Left lung (tissue), 10 donors: ENCODE measurements around the gene ENTREP1. TPM values are rescaled to one million over a fixed set of nuclear protein-coding genes. Genes with fewer than 3 reads are reported as not detected.

ENCODE experiments used
- ATAC-seq: fragments of 200-7000 bp; cut with Tn5 transposase; one replicate; pipeline ENCODE4 v1.9.1; 2020; ENCODE audit warnings: moderate library complexity
- DNase-seq, 4 donors: peaks; one replicate each; pipeline ENCODE4 v3.0.0-alpha.2; 2013 to 2020
- H3K27ac ChIP-seq, 2 donors: fragments of 200-600 bp; sonication (generic) in 1 of 2; one replicate each; pipeline versions ENCODE4 v1.5.0 to v1.8.0; 2020 to 2021
- H3K27me3 ChIP-seq, 2 donors: fragments of 200-600 bp; sonication (generic) in 1 of 2; one replicate each; pipeline versions ENCODE4 v1.5.0 to v1.8.0; 2020 to 2021
- H3K36me3 ChIP-seq, 2 donors: fragments of 200-600 bp; sonication (generic) in 1 of 2; one replicate each; pipeline versions ENCODE4 v1.5.0 to v1.8.0; 2020 to 2021
- H3K4me1 ChIP-seq, 2 donors: fragments of 200-600 bp; one replicate each; pipeline ENCODE4 v1.8.0; 2021
- H3K4me3 ChIP-seq, 2 donors: fragments of 200-600 bp; sonication (generic) in 1 of 2; one replicate each; pipeline versions ENCODE4 v1.5.0 to v1.8.0; 2020 to 2021; ENCODE audit warnings: mild to moderate bottlenecking in 1 of 2
- H3K9me3 ChIP-seq, 2 donors: fragments of 200-600 bp; sonication (generic) in 1 of 2; one replicate each; pipeline versions ENCODE4 v1.5.0 to v1.8.0; 2020 to 2021
- intact Hi-C, 2 donors: fragments of 100-400 bp; cut with DNase I; formaldehyde crosslinking; loops; one replicate each; pipeline versions ENCODE4 v1.11.2 to v1.14.2; 2022
- polyA plus RNA-seq, 6 donors: library from polyadenylated mRNA; unstranded; fragments of 120-200 nt; gene quantifications; one replicate each; pipeline ENCODE4 v1.2.1, GENCODE V29; 2013; ENCODE audit not compliant: insufficient read length in 6 of 6
- total RNA-seq, 2 donors: library from RNA; stranded (reverse); fragmentation: NEBNext Ultra II Directional; extraction: Animal tissue kit (Norgen Biotek cat#: 25700); gene quantifications; one replicate each; pipeline ENCODE4 v1.2.1, GENCODE V29; 2021
- TF ChIP-seq, protein P1 (sequence below), 2 donors: fragments of 200-600 bp; sonication (generic) in 1 of 2; IDR thresholded peaks; one replicate each; pipeline versions ENCODE4 v1.5.0 to v1.8.0; 2021; ENCODE audit warnings: antibody characterized with exemption in 2 of 2
- donor health status: DM: no; HTN: yes; CAD: no.
- donor health status: DM: no; HTN: no; CAD: no.

The ENTREP1 gene
- total and polyA plus RNA-seq, 8 donors = 16.8 to 49.7 (median 40.9) TPM

DNA sequence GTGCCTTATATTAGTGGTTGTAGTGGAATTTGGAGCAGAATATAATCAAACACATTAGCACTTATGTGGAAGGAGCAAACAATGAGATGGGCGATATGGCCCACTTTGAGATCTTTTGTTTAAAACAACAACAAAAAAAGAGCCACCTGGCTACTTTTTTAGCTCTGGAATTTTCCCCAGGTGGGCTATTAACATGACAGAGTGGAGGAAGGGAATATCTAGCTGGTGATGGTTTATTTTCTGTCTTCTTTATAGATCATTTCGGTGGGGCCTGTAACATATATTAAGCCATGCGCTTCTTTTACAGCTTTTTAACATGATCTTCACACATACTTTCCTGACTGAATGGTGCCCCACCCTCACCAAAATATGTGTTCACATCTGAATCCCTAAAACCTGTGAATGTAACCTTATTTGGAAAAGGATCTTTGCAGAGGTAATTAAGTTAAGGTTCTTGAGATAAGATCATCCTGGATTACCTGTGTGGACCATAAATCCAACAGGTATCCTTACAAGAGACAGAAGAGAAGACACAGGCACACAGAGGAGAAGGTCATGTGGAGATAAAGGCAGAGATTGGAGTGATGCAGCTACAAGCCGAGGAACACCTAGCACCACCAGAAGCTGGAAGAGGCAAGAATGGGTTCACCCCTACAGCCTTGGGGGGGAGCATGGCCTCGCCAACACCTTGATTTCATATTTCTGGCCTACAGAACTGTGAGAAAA is 16.6 kb upstream of the ENTREP1 start:
- intact Hi-C loops = no loop called here
- no peaks in the 10 kb centered on the region for H3K36me3 ChIP-seq
- no peak for DNase-seq
- H3K4me3 ChIP-seq = no peak overlapping the region
- no peaks in the 10 kb centered on the region for H3K27me3 ChIP-seq
- ATAC-seq = no peak
- H3K4me1 ChIP-seq = peaks cover 0 to 4% of the 10 kb centered on the region in 2 donors
- peak overlapping the region; percentile 26 to 67 for H3K27ac ChIP-seq
- TF ChIP-seq, protein P1, sequence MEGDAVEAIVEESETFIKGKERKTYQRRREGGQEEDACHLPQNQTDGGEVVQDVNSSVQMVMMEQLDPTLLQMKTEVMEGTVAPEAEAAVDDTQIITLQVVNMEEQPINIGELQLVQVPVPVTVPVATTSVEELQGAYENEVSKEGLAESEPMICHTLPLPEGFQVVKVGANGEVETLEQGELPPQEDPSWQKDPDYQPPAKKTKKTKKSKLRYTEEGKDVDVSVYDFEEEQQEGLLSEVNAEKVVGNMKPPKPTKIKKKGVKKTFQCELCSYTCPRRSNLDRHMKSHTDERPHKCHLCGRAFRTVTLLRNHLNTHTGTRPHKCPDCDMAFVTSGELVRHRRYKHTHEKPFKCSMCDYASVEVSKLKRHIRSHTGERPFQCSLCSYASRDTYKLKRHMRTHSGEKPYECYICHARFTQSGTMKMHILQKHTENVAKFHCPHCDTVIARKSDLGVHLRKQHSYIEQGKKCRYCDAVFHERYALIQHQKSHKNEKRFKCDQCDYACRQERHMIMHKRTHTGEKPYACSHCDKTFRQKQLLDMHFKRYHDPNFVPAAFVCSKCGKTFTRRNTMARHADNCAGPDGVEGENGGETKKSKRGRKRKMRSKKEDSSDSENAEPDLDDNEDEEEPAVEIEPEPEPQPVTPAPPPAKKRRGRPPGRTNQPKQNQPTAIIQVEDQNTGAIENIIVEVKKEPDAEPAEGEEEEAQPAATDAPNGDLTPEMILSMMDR (IDR thresholded peaks at IDR 0.05) = no peak
- H3K9me3 ChIP-seq = peaks cover 0 to 10% of the 10 kb centered on the region in 2 donors

DNA sequence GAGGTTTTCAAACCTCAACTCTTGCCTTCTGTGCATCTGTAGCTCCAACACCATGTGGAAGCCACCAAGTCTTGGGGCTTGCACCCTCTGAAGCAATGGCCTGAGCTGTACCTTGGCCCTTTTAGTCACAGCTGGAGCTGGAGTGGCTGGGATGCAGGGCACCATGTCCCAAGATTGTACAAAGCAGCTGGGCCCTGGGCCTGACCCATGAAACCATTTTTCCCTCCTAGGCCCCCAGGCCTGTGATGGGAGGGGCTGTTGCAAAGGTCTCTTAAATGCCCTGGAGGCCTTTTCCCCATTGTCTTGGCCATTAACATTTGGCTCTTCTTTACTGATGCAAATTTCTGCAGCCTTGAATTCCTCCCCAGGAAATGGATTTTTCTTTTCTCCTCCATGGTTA is 11.8 kb upstream of the ENTREP1 start:
- Histone ChIP-seq H3K9me3 (peaks cover 0 to 16% of the 10 kb centered on the region in 2 donors), H3K36me3 (no peaks in the 10 kb centered on the region), H3K27ac (no peak overlapping the region), H3K4me1 (peaks cover 0 to 2% of the 10 kb centered on the region in 2 donors), H3K4me3 (no peak overlapping the region), H3K27me3 (no peaks in the 10 kb centered on the region)
- ATAC-seq = no peak
- TF ChIP-seq, protein P1 (IDR thresholded peaks at IDR 0.05) = no peak
- intact Hi-C loops = no loop called here
- no peak for DNase-seq

DNA sequence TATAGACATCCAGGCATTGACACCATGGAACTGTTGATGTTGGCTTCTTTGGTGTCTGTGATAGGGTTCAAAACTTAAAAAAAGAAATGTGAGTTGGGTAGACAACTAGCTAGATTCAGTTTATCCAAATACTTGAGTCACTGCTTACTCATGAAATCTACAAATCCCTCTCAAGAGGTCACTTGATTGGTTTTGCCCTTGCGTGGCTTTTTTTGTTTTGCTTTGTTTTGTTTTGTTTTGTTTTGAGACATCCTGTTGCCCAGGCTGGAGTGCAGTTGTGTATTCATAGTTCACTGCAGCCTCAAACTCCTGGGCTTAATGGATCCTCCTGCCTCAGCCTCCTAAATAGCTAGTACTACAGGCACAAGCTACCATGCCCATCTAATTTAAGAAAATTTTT is 10.5 kb upstream of the ENTREP1 start:
- H3K9me3 ChIP-seq = peaks cover 0 to 16% of the 10 kb centered on the region in 2 donors
- H3K27ac ChIP-seq = no peak overlapping the region
- H3K4me1 ChIP-seq = no peaks in the 10 kb centered on the region
- no peak for DNase-seq
- intact Hi-C loops = no loop called here
- ATAC-seq = no peak
- no peaks in the 10 kb centered on the region for H3K36me3 ChIP-seq
- H3K4me3 ChIP-seq = no peak overlapping the region
- TF ChIP-seq, protein P1 (IDR thresholded peaks at IDR 0.05) = no peak
- no peaks in the 10 kb centered on the region for H3K27me3 ChIP-seq

DNA sequence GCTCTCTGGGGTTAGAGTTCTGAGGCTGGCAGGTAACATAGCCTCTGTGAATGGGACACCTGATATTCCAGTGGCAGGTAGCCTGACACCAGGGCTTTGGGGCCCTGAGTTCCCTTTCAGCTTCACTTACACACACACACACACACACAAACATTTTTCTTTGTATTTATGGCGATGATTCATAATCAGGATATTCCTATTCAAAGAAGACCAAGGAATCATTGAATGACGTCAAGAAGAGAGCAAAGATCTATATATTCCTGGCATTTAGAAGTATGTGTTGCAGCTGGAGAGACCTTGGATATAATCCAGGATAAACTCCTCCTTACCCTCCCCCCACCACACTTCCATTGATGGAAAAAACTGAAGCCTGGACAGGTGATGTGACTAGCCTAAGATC is 7.9 kb upstream of the ENTREP1 start:
- ATAC-seq = no peak
- DNase-seq = no peak
- H3K4me3 ChIP-seq = no peak overlapping the region
- H3K27ac ChIP-seq = no peak overlapping the region
- no peaks in the 10 kb centered on the region for H3K4me1 ChIP-seq
- TF ChIP-seq, protein P1 (IDR thresholded peaks at IDR 0.05) = no peak
- H3K36me3 ChIP-seq = no peaks in the 10 kb centered on the region
- H3K9me3 ChIP-seq = peaks cover 0 to 16% of the 10 kb centered on the region in 2 donors
- H3K27me3 ChIP-seq = no peaks in the 10 kb centered on the region
- intact Hi-C loops = no loop called here

DNA sequence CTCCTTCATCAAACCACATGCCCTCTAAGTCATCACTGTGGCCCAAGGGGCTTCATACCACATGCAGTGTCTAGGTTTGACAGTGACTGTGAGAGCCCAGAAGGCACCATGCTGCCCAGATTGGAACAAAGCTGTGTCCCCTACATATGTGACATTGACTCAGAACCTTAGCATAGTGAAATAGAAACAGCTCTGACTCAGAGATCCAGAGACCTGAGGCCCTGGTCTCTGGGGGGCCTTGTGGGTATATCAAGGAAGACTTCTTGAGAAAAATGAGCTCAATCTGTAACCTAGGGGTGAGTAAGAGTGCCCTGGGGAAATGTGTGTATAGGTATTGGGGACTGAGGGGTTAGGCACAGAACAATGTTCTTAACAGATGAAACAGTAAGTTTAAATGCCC is 7.1 kb upstream of the ENTREP1 start:
- no peak for ATAC-seq
- no peaks in the 10 kb centered on the region for H3K36me3 ChIP-seq
- peaks cover 0 to 10% of the 10 kb centered on the region in 2 donors for H3K9me3 ChIP-seq
- intact Hi-C loops = no loop called here
- TF ChIP-seq, protein P1 (IDR thresholded peaks at IDR 0.05) = no peak
- no peak overlapping the region for H3K4me3 ChIP-seq
- H3K27ac ChIP-seq = no peak overlapping the region
- peaks cover 0 to 3% of the 10 kb centered on the region in 2 donors for H3K27me3 ChIP-seq
- no peak for DNase-seq
- H3K4me1 ChIP-seq = no peaks in the 10 kb centered on the region
